ENCODE results near the gene CDH1.

CDH1 gene

DNA sequence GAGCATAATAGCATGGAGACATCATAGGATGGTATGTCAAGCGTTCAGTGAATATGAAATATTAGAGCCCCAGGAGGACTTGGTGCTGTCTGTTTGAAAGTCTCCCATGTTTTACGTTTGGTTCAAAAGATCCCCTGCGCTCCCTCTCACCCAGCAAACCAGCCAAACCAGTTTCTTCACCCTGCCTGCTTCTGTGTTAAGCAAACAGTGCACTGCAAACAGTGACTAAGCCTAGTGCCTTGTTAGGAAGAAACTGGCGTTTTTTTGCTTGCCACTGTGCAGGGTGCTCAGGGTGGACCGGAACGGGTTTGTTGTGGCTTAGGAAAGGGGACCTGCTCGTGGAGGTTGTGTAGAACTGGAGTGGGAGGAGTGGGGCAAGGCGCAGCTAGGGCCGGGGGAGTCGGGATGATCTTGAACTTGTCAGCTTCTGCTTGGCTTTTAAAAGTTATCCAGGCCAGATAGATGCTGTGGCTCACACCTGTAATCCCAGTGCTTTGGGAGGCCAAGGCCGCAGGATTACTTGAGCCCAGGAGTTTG lies 7.7 kb downstream of the CDH1 start:
- WGBS = 82% methylated on average over 11 of the region's 11 CpGs
- peak overlapping the region; percentile 44 for H3K27ac ChIP-seq (ENCODE audit: low read depth, low read length)
- H3K36me3 ChIP-seq (ENCODE audit: insufficient read depth, low read length) = peaks cover 17% of the 10 kb centered on the region
- no peaks in the 10 kb centered on the region for H3K27me3 ChIP-seq (ENCODE audit: insufficient read depth, low read length)
- peak overlapping the region; percentile 39 for H3K9ac ChIP-seq (ENCODE audit: low read depth, low read length)
- H3K9me3 ChIP-seq (ENCODE audit: insufficient read depth, low read depth, low read length) = no peaks in the 10 kb centered on the region
- peak overlapping the region; percentile 34 for H3K4me3 ChIP-seq (ENCODE audit: low read length)
- H3K4me1 ChIP-seq (ENCODE audit: insufficient read depth, low read length) = peaks cover 43% of the 10 kb centered on the region

DNA sequence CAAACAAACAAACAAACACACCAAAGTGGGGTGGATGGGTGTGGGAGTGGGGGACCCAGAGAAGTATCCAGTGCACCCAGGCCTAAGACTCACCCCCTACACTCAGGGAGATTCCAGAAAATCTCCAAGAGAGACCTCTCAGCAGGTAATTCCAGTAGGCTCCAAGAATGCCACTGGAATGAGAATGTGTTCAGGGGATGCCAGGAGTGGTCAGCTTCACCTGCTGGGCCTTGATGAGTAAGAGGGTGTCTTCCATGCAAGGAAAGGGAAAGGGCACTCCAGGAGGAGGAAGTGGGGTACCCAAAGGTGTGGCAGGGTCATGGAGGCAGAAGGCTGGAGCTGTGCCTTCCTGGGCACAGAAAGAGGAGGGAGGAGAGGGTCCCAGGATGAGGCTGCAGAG lies 9.9 kb downstream of the CDH1 start:
- no peaks in the 10 kb centered on the region for H3K27me3 ChIP-seq (ENCODE audit: insufficient read depth, low read length)
- no peak overlapping the region for H3K9ac ChIP-seq (ENCODE audit: low read depth, low read length)
- peaks cover 14% of the 10 kb centered on the region for H3K36me3 ChIP-seq (ENCODE audit: insufficient read depth, low read length)
- H3K4me1 ChIP-seq (ENCODE audit: insufficient read depth, low read length) = peaks cover 29% of the 10 kb centered on the region
- H3K4me3 ChIP-seq (ENCODE audit: low read length) = no peak overlapping the region
- no peak overlapping the region for H3K27ac ChIP-seq (ENCODE audit: low read depth, low read length)
- no peaks in the 10 kb centered on the region for H3K9me3 ChIP-seq (ENCODE audit: insufficient read depth, low read depth, low read length)

DNA sequence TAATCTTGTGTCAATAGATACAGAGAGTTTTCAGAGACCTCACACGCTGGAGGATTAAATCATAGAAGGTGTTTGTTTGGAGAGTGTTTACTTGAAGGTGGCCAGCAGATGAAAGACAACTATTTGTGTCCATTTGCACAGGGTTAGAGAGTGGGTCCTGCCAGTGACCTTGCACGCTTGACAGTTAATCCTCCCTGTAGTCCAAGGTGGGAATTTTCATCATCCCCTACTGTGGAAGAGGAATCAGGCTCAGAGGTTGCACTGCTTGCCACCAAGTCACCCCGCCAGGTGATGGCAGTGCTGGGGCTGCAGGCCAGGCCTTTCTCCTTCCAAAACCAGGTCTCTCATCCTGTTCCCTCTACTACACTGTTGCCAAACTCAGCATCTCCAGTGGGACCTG lies 12.3 kb downstream of the CDH1 start:
- H3K27ac ChIP-seq (ENCODE audit: low read depth, low read length) = no peak overlapping the region
- no peak overlapping the region for H3K9ac ChIP-seq (ENCODE audit: low read depth, low read length)
- WGBS = 85% methylated on average over 3 of the region's 3 CpGs
- no peaks in the 10 kb centered on the region for H3K27me3 ChIP-seq (ENCODE audit: insufficient read depth, low read length)
- peaks cover 11% of the 10 kb centered on the region for H3K36me3 ChIP-seq (ENCODE audit: insufficient read depth, low read length)
- peaks cover 8% of the 10 kb centered on the region for H3K4me1 ChIP-seq (ENCODE audit: insufficient read depth, low read length)
- no peak overlapping the region for H3K4me3 ChIP-seq (ENCODE audit: low read length)
- H3K9me3 ChIP-seq (ENCODE audit: insufficient read depth, low read depth, low read length) = no peaks in the 10 kb centered on the region

DNA sequence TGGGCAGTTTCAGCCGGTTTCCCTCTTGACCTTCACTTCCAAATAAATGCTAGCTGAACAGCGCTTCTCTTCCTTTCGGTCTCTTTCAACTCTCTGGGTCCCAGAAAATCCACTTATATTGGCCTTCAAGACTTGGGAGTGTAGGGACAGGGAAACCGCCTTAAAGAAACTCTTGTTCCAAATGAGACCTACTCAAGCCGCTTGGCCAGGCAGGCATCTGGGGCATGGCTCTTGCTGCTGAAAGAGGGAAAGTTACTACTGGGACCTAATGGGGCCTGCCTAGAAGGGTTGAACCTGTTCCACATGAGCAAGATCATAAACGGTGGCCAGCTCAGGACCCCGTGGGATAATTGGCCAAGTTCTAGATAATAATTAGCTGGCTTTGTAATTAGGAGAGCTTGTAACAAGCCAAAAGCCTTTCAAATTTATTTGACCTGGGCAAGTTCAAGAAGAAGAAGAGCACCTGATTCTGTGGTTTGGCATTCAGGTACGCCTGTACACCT lies 13.2 kb downstream of the CDH1 start:
- Histone ChIP-seq H3K9me3 (ENCODE audit: insufficient read depth, low read depth, low read length) (no peaks in the 10 kb centered on the region), H3K4me1 (ENCODE audit: insufficient read depth, low read length) (peaks cover under 1% of the 10 kb centered on the region), H3K27me3 (ENCODE audit: insufficient read depth, low read length) (no peaks in the 10 kb centered on the region), H3K9ac (ENCODE audit: low read depth, low read length) (no peak overlapping the region), H3K36me3 (ENCODE audit: insufficient read depth, low read length) (peaks cover 11% of the 10 kb centered on the region), H3K27ac (ENCODE audit: low read depth, low read length) (peak overlapping the region; percentile 34; the same call in 1 of the 2 replicates), H3K4me3 (ENCODE audit: low read length) (no peak overlapping the region)
- WGBS = 84% methylated on average over 8 of the region's 8 CpGs

DNA sequence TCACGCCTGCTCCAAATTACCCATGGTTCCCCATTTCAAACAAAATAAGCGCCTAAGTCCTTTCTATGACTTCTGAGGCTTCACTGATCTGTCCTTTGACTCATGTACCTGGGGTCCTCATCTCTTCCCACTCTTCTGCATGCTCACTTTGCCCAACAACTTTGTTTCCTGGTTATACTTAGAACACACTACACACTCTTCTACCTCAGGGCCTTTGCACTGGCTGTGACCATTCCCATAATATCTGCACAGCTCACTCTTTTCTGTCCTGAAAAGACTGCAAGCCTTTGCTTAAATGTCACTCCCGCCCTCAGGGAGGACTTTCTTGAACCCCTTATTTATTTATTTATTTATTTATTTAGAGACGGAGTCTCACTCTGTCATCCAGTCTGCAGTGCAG lies 14.1 kb downstream of the CDH1 start:
- 97% methylated on average over 3 of the region's 4 CpGs for WGBS

DNA sequence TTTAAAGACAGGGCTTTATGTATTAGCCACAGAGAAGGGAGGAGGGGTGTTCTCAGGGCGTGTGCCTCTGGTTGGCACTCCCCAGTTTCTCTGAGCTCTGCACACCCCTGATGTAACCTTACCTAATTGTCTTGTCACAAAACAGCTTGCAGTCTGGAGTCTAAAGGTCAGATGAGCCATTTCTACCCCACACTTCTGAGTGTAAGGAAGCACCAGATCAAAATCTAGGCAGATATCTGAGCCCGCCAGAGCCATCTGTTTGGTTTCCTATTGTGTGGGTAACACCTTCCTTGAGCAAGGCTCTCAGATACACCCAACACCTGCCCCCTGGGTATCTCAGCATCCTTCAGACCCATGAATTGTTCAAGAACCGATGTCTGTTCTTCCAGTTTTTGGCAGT lies 15.5 kb downstream of the CDH1 start:
- Histone ChIP-seq H3K27me3 (ENCODE audit: insufficient read depth, low read length) (no peaks in the 10 kb centered on the region), H3K9me3 (ENCODE audit: insufficient read depth, low read depth, low read length) (no peaks in the 10 kb centered on the region), H3K4me3 (ENCODE audit: low read length) (no peak overlapping the region), H3K4me1 (ENCODE audit: insufficient read depth, low read length) (peaks cover 6% of the 10 kb centered on the region; the same call in 1 of the 2 replicates), H3K9ac (ENCODE audit: low read depth, low read length) (no peak overlapping the region), H3K27ac (ENCODE audit: low read depth, low read length) (no peak overlapping the region), H3K36me3 (ENCODE audit: insufficient read depth, low read length) (peaks cover 15% of the 10 kb centered on the region)
- WGBS = 93% methylated on average over 3 of the region's 3 CpGs

More for the DNA sequence above, 14.1 kb downstream of the CDH1 start:
- Histone ChIP-seq H3K36me3 (ENCODE audit: insufficient read depth, low read length) (peaks cover 13% of the 10 kb centered on the region), H3K27me3 (ENCODE audit: insufficient read depth, low read length) (no peaks in the 10 kb centered on the region), H3K9me3 (ENCODE audit: insufficient read depth, low read depth, low read length) (no peaks in the 10 kb centered on the region), H3K9ac (ENCODE audit: low read depth, low read length) (no peak overlapping the region), H3K4me3 (ENCODE audit: low read length) (no peak overlapping the region), H3K27ac (ENCODE audit: low read depth, low read length) (no peak overlapping the region), H3K4me1 (ENCODE audit: insufficient read depth, low read length) (peaks cover 4% of the 10 kb centered on the region; the same call in 1 of the 2 replicates)

DNA sequence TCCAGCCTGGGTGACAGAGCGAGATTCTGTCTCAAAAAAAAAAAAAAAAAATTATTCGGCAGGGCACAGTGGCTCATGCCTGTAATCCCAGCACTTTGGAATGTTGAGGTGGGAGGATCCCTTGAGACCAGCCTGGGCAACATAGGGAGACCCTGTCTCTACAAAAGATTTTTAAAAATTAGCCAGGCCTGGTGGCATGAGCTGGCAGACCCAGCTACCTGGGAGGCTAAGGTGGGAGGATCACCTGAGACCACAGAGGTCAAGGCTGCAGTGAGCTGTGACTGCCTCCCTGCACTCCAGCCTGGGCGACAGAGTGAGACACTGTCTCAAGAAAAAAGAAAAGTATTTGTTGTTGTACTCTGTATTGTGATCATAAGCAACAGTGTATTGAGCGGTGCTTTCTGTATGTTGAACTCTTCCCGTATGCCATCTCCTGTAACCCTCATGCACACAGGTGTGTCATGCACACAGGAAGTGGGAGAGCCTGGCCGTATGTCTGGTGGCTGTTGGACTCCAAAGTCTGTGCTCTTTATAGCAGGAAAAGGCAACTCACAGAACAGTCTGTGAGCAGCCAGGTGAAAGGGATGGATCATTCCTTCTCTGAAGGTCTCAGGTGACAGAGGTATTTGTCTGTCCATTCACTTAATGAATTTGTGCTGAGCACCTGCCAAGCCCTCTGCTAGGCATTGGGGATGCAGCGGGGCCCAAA lies 17.1 kb downstream of the CDH1 start:
- Histone ChIP-seq H3K4me3 (ENCODE audit: low read length) (no peak overlapping the region), H3K36me3 (ENCODE audit: insufficient read depth, low read length) (peaks cover 11% of the 10 kb centered on the region; the same call in 1 of the 2 replicates), H3K27me3 (ENCODE audit: insufficient read depth, low read length) (no peaks in the 10 kb centered on the region), H3K9ac (ENCODE audit: low read depth, low read length) (no peak overlapping the region), H3K27ac (ENCODE audit: low read depth, low read length) (no peak overlapping the region), H3K4me1 (ENCODE audit: insufficient read depth, low read length) (peaks cover 6% of the 10 kb centered on the region; the same call in 1 of the 2 replicates), H3K9me3 (ENCODE audit: insufficient read depth, low read depth, low read length) (no peaks in the 10 kb centered on the region)
- WGBS = 93% methylated on average over 7 of the region's 7 CpGs

DNA sequence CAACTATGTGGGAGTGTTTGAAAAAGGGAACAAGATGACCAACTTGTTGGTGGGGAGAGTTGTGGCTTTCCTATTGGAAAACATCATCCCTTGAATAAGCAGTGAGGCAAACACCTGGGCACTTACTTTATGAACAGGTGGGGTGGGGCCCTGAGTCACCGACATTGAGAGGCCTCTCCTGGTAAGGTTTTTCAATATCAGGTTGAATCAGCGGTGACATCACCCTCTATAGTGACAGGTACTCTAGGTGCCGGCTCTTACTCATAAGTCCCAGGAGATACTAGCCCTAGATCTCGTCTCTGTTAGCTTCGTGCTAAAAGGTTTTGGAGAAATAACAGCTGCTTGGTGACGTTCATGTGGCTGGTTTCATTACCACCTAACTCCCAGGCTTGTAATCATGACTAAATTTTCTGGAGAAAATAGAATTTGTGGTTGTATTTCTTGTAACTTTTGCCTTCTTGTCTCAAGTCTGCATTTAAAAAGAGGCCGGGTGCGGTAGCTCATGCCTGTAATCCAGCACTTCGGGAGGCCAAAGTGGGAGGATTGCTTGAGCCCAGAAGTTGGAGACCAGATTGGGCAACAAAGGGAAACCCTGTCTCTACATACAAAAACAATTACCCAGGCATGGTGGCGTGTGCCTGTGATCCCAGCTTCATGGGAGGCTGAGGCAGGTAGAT lies 19.3 kb downstream of the CDH1 start:
- Histone ChIP-seq H3K9me3 (ENCODE audit: insufficient read depth, low read depth, low read length) (no peaks in the 10 kb centered on the region), H3K9ac (ENCODE audit: low read depth, low read length) (no peak overlapping the region), H3K27ac (ENCODE audit: low read depth, low read length) (0 out of 2 replicates have a peak overlapping the region, but pooled peaks have one; percentile 8), H3K4me1 (ENCODE audit: insufficient read depth, low read length) (peaks cover 18% of the 10 kb centered on the region), H3K27me3 (ENCODE audit: insufficient read depth, low read length) (no peaks in the 10 kb centered on the region), H3K36me3 (ENCODE audit: insufficient read depth, low read length) (peaks cover 3% of the 10 kb centered on the region; the same call in 1 of the 2 replicates), H3K4me3 (ENCODE audit: low read length) (no peak overlapping the region)
- 91% methylated on average over 10 of the region's 10 CpGs for WGBS

DNA sequence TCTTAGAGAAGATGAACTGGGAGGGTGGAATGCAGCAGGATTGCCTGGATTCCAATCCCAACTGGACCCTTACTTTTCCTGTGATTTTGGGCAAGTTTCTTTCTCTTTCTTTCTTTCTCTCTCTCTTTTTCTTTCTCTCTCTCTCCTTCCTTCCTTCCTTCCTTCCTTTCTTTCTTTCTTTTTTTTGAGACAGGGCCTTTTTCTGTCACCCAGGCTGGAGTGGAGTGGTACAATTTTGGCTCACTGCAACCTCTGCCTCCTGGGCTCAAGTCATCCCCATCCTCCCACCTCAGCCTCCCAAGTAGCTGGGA lies 20.5 kb downstream of the CDH1 start:
- no peak overlapping the region for H3K4me3 ChIP-seq (ENCODE audit: low read length)
- no peak overlapping the region for H3K27ac ChIP-seq (ENCODE audit: low read depth, low read length)
- no peaks in the 10 kb centered on the region for H3K9me3 ChIP-seq (ENCODE audit: insufficient read depth, low read depth, low read length)
- H3K27me3 ChIP-seq (ENCODE audit: insufficient read depth, low read length) = no peaks in the 10 kb centered on the region
- peaks cover 3% of the 10 kb centered on the region; the same call in 1 of the 2 replicates for H3K36me3 ChIP-seq (ENCODE audit: insufficient read depth, low read length)
- H3K4me1 ChIP-seq (ENCODE audit: insufficient read depth, low read length) = peaks cover 29% of the 10 kb centered on the region
- no peak overlapping the region for H3K9ac ChIP-seq (ENCODE audit: low read depth, low read length)

DNA sequence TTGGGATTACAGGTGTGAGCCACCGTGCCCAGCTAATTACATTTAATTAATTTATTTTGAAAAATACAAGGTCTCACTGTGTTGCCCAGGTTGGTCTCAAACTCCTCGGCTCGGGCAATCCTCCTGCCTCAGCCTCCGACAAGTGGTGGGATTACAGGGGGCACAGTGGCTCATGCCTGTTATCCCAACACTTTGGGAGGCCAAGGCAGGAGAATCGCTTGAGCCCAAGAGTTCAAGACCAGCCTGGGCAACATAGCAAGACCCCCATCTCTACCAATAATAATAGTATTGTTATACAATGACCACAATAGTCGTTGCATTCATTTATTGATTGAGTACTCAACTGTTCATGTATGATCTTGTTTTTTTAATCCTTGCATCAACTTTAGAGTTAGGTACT lies 22.0 kb downstream of the CDH1 start:
- no peak overlapping the region for H3K4me3 ChIP-seq (ENCODE audit: low read length)
- no peak overlapping the region for H3K27ac ChIP-seq (ENCODE audit: low read depth, low read length)
- H3K4me1 ChIP-seq (ENCODE audit: insufficient read depth, low read length) = peaks cover 40% of the 10 kb centered on the region
- WGBS = 92% methylated on average over 5 of the region's 6 CpGs
- H3K36me3 ChIP-seq (ENCODE audit: insufficient read depth, low read length) = peaks cover 3% of the 10 kb centered on the region; the same call in 1 of the 2 replicates
- no peaks in the 10 kb centered on the region for H3K9me3 ChIP-seq (ENCODE audit: insufficient read depth, low read depth, low read length)
- no peak overlapping the region for H3K9ac ChIP-seq (ENCODE audit: low read depth, low read length)
- H3K27me3 ChIP-seq (ENCODE audit: insufficient read depth, low read length) = no peaks in the 10 kb centered on the region

DNA sequence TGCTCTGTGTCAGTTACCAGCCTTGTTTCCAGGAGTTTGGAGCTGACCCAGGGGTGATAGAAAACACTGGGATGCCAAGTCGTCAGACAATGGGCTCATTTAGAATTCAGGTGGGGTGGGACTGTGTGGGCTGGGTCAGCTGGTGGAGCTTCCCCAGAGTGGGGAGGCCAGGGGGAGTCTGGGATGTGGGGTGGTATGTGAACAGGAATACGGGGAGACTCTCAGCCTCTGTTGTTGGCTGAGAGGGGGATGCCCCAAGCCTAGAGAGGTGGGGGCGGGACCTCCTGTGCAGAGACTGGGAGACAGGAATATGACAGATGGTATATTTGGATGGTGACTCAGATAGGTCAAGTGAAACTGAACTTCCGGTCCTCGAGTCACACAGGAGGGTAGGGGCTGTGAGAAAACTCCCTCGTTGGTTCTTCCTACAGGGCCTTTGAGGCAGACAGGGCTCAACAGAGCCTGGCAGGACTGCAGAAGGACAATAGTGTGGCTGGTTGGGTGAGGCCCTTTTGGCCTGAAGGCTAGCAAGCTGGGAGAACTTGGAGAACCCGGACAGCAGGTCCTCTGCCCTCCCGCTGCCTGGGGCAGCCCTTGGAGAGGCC lies 23.7 kb downstream of the CDH1 start:
- H3K9ac ChIP-seq (ENCODE audit: low read depth, low read length) = no peak overlapping the region
- H3K4me1 ChIP-seq (ENCODE audit: insufficient read depth, low read length) = peaks cover 55% of the 10 kb centered on the region
- no peak overlapping the region for H3K27ac ChIP-seq (ENCODE audit: low read depth, low read length)
- no peak overlapping the region for H3K4me3 ChIP-seq (ENCODE audit: low read length)
- H3K9me3 ChIP-seq (ENCODE audit: insufficient read depth, low read depth, low read length) = no peaks in the 10 kb centered on the region
- H3K27me3 ChIP-seq (ENCODE audit: insufficient read depth, low read length) = no peaks in the 10 kb centered on the region
- peaks cover 3% of the 10 kb centered on the region; the same call in 1 of the 2 replicates for H3K36me3 ChIP-seq (ENCODE audit: insufficient read depth, low read length)
- WGBS = 81% methylated on average over 8 of the region's 8 CpGs

All from HUES64 (cell line).